Stimulated activated CD8-positive, alpha-beta memory T cell treated with anti-CD3 and anti-CD28 coated beads, Interleukin-2, amount 100 ng/mL, for 1 hour (primary cell): ENCODE data around the gene NME9.
A peak's percentile ranks its signal among the peaks of the same experiment; 100 is the strongest.
"Not testable (repeated sequence)": the region's sequence is repeated elsewhere in the genome, so short reads cannot be mapped to it uniquely, and the experiment has no call there.

Source experiments
- DNase-seq, 2 donors: peaks; one replicate each; pipeline ENCODE4 v3.0.0-alpha.2; 2020; ENCODE audit warnings: low read depth in 2 of 2

NME9 gene, protein sequence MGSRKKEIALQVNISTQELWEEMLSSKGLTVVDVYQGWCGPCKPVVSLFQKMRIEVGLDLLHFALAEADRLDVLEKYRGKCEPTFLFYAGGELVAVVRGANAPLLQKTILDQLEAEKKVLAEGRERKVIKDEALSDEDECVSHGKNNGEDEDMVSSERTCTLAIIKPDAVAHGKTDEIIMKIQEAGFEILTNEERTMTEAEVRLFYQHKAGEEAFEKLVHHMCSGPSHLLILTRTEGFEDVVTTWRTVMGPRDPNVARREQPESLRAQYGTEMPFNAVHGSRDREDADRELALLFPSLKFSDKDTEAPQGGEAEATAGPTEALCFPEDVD

GRCh38 chr3:138329127-138329983 lies at the start of gene NME9:
Gene NME9 (minus strand): TSS chr3:138329851. CDS start chr3:138329335, 516 bp downstream.
- DNase-seq, result peak; percentile 76 to 88

DNA sequence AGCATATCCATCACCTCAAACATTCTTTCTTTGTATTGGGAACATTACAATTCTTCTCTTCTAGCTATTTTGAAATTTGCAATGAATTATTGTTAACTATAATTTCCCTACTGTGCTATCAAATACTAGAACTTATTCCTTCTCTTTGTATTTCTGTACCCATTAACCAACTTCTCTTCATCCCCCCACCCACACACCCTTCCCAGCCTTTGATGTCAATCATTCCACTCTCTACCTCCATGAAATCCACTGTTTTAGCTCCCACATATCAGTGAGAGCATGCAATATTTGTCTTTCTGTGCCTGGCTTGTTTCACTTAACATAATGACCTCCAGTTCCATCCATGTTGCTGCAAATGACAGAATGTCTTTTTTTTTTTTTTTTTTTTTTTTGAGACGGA lies 49.3 kb upstream of the NME9 start:
- no peak for DNase-seq

GRCh38 chr3:138378331-138378730 lies 48.7 kb upstream of the NME9 start:
- DNase-seq, result no peak

GRCh38 chr3:138377804-138378203 lies 48.2 kb upstream of the NME9 start:
- no peak for DNase-seq

- DNase-seq, result not testable (repeated sequence)
These were observed 47.6 kb upstream of the NME9 start for GRCh38 chr3:138377212-138377611.

DNA sequence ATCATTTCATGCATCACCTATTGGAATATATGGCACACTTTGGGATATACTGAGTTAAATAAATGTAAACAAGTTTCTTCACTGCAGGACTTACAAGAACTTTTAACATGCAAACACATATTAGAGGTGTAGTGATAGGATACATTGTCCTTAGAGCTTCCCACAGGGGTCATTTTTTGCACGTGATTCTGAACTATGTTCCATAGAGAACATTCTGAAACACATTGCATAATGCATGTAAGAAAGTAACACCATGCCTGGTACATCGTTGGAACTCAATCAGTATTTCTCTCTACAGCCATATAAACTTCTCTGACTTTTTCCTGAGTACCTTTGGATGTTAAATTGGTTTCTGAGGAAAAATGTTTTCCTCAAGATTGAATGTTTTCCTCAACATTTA lies 47.0 kb upstream of the NME9 start:
- no peak for DNase-seq

DNA sequence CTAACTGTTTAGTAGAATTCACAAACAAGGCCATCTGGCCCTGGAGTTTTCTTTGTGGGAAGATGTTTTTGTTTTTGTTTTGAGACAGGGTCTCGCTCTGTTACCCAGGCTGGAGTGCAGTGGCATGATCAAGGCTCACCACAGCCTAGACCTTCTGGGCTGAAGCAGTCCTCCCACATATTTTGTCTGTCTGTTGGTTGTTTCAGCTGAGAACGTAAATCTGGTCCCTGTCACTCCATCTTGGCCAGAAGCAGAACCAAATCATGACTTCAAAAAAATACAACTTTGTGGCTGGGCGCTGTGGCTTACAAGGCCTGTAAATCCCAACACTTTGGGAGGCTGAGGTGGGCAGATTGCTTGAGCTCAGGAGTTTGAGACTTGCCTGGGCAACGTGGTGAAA lies 45.8 kb upstream of the NME9 start:
- DNase-seq, result no peak

- DNase-seq, result no peak
These were observed 45.0 kb upstream of the NME9 start for GRCh38 chr3:138374573-138375134.

- no peak for DNase-seq
These were observed 44.1 kb upstream of the NME9 start for GRCh38 chr3:138373736-138374094.

- no peak for DNase-seq
These were observed 43.6 kb upstream of the NME9 start for GRCh38 chr3:138373087-138373735.

DNA sequence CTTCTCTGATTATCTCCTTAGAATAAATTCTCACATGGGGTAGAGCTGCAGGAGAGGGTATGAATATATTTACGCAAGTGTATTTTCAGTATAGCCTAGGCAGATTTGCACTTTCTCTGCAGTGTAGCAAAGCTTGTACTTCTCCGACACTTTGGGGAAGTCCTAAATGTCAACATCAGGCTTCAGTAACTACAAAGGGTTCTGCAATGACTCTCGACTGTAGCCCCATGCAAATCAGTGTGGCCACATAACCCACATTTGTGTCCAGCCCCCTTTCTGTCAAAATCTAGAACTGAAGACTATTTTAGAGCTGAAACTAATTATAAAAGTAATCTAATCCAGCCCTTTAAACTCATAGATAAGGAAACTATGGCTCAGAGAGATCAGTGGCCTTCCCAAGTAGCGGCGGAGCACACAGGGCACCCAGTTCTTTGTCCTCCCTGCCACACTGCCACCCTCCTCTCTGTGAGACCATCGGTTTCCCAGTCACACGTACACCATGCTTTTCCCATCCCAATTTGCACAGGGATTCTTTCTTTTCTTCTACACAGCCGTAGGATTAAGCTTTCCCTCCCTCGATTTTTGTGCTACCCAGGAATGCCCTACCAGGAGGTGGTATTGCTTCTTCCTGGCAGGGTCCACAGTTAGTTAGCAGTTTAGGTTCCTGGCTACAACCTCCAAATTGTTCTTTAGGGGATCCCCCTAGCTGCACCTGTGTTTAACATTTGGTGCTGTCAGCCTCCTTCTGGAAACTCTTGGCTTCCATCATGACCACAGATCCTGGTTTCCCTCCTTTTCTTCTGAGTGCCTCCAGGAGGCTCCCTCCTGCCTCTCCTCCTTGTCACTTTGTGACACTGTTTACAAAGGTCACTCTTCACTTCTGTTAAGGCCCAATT lies 41.7 kb upstream of the NME9 start:
- DNase-seq, result no peak

DNA sequence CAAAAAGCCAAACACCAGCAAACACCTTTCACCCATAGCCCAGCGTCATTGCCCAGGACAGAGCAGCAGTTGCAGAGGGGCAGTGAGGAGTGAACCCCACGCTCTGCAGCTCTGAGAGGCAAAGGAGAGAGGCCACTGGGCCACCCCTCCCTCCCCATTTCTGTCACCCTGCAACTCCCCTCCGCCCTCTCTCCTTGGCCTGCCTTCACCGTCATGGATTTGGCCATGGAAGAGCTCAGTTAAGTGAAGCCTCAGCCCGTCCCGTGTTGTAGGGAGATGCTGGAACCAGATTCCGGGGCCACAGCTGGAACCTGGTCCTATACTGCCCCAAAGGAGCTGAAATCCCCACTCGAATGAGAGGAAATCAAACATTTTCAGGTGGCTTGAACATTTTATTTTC lies 40.7 kb upstream of the NME9 start:
- DNase-seq, result no peak

- no peak for DNase-seq
These were observed 39.7 kb upstream of the NME9 start for GRCh38 chr3:138369151-138369900.

GRCh38 chr3:138367911-138368310 lies 38.3 kb upstream of the NME9 start:
- no peak for DNase-seq

- DNase-seq, result no peak
These were observed 37.7 kb upstream of the NME9 start for GRCh38 chr3:138367326-138367850.

DNA sequence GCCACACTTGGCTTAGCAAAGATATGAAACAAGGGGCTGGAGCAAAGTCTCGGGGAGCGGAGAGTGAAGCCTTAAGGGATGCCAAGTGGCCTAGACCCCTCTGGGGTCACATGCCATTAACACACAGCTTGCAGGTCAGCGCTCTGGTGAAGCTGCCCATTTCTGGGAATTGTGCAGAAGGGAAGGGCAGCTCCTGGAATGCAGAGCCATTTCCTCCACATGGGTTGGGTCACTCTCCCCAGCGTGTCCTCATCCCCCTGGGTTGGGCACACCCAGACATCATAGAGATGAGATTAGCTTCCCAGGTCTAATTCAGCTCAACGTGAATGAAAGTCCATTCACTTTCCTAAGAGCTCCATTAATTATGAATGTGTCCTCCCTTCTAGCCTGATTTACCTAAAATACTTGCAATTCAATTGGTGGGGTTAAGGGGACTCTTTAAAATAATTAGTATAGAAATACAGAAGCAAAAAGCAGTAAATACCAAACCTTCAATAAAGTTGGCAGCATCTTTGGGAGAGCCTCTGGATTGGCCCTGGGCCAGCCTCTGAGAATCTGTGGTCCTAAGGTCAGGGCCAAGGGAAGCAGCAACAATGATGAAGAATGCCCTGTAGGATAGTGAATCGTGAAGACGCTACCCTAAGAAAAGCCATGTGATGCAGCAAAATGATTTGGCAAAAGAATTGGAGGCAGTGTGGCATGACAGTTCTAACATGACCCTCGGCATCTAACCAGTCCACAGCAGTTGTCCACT lies 36.5 kb upstream of the NME9 start:
- no peak for DNase-seq

DNA sequence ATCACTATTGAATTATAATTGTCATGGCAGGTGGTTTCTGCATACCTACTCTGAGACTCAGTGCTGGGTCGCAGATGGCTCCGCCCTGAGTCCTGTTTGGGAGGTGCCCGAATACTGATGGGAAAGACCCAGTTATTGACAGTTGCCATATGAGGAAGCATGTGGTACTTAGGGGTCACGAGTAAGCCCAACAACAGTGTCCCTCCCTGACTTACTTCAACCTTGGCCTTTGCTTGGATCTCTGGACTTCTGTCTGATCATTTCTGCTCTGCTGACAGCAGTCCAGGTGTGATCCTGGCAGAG lies 35.6 kb upstream of the NME9 start:
- DNase-seq, result no peak

GRCh38 chr3:138364356-138365252 lies 35.0 kb upstream of the NME9 start:
- no peak for DNase-seq

GRCh38 chr3:138363322-138363721 lies 33.7 kb upstream of the NME9 start:
- DNase-seq, result no peak
